ENCODE data around the gene HPCA.

GRCh38 chr1:32918179-32918578 is 31.9 kb downstream of the HPCA start:
- TF ChIP-seq CTCF (optimal IDR thresholded peaks at IDR 0.05 in 1 of 3, IDR thresholded peaks at IDR 0.05 in 1 of 3, conservative IDR thresholded peaks at IDR 0.05 in 1 of 3; ENCODE audit: extremely low read depth in 1 of 3, insufficient read depth in 2 of 3, low read length in 3 of 3) = no peak
- no peak for TF ChIP-seq EZH2 (IDR thresholded peaks at IDR 0.05; ENCODE audit: low read length)
